HG03439 (cell line): ENCODE data around the gene MT1X.

Source experiments
- ATAC-seq: cut with Tn5 transposase; IDR thresholded peaks from one replicate; pipeline ENCODE4 v1.9.1; 2021; ENCODE audit warnings: mild to moderate bottlenecking, moderate library complexity; ENCODE audit not compliant: unreplicated experiment

Gene MT1X

GRCh38 chr16:56675685-56676210 is 6.5 kb upstream of the MT1X start:
- ATAC-seq = no peak

- no peak for ATAC-seq
Observed at GRCh38 chr16:56677474-56677873, 4.8 kb upstream of the MT1X start.

GRCh38 chr16:56679078-56679730 is 3.1 kb upstream of the MT1X start:
- ATAC-seq = no peak

- no peak for ATAC-seq
Observed at GRCh38 chr16:56679818-56680217, 2.5 kb upstream of the MT1X start.

GRCh38 chr16:56682703-56683397 is 580 bp downstream of the MT1X start:
- ATAC-seq = no peak

GRCh38 chr16:56683424-56684172 is 1.3 kb downstream of the MT1X start:
- ATAC-seq = no peak

GRCh38 chr16:56684256-56684925 is 2.1 kb downstream of the MT1X start:
- ATAC-seq = no peak

- ATAC-seq = no peak
Observed at GRCh38 chr16:56684926-56685590, 2.8 kb downstream of the MT1X start.

GRCh38 chr16:56686758-56687157 is 4.5 kb downstream of the MT1X start:
- no peak for ATAC-seq

GRCh38 chr16:56688762-56689161 is 6.5 kb downstream of the MT1X start:
- ATAC-seq = no peak

- ATAC-seq = no peak
Observed at GRCh38 chr16:56689171-56689570, 6.9 kb downstream of the MT1X start.

- no peak for ATAC-seq
Observed at GRCh38 chr16:56690420-56691122, 8.3 kb downstream of the MT1X start.

GRCh38 chr16:56691885-56692284 is 9.6 kb downstream of the MT1X start:
- ATAC-seq = no peak

- no peak for ATAC-seq
Observed at GRCh38 chr16:56695246-56695645, 13.0 kb downstream of the MT1X start.

GRCh38 chr16:56697456-56698155 is 15.3 kb downstream of the MT1X start:
- no peak for ATAC-seq

GRCh38 chr16:56700195-56700594 is 17.9 kb downstream of the MT1X start:
- no peak for ATAC-seq

GRCh38 chr16:56700631-56701030 is 18.4 kb downstream of the MT1X start:
- no peak for ATAC-seq

- ATAC-seq = no peak
Observed at GRCh38 chr16:56701534-56701933, 19.3 kb downstream of the MT1X start.

- no peak for ATAC-seq
Observed at GRCh38 chr16:56702836-56703235, 20.6 kb downstream of the MT1X start.
